OCI-LY1 (cell line): ENCODE data around the gene PXK.

Source experiments
- CTCF ChIP-seq: fragments of 200-600 bp; sonication (generic), shearing (Covaris generic); IDR thresholded peaks from 2 replicates; pipeline ENCODE4 v1.5.1; 2017; ENCODE audit warnings: mild to moderate bottlenecking, antibody characterized with exemption, low read length, moderate library complexity, mixed read lengths
- EZH2 ChIP-seq: fragments of 200-600 bp; sonication (generic), shearing (Covaris generic); IDR thresholded peaks from 2 replicates; pipeline ENCODE4 v1.8.0; 2017; ENCODE audit warnings: borderline replicate concordance, mixed run types, mild to moderate bottlenecking, antibody characterized with exemption, low read length, moderate library complexity, mixed read lengths

GRCh38 chr3:58341376-58341775 is 8.7 kb downstream of the PXK start:
- no peak for TF ChIP-seq CTCF
- no peak for TF ChIP-seq EZH2
